HG03060 (cell line): ENCODE data around the gene ADGRA1.
"Not testable (repeated sequence)": the region's sequence is repeated elsewhere in the genome, so short reads cannot be mapped to it uniquely, and the experiment has no call there.

Source experiments
- ATAC-seq: cut with Tn5 transposase; IDR thresholded peaks from one replicate; pipeline ENCODE4 v1.9.1; 2021; ENCODE audit warnings: low read depth, moderate number of reproducible peaks; ENCODE audit not compliant: unreplicated experiment

The ADGRA1 gene

DNA sequence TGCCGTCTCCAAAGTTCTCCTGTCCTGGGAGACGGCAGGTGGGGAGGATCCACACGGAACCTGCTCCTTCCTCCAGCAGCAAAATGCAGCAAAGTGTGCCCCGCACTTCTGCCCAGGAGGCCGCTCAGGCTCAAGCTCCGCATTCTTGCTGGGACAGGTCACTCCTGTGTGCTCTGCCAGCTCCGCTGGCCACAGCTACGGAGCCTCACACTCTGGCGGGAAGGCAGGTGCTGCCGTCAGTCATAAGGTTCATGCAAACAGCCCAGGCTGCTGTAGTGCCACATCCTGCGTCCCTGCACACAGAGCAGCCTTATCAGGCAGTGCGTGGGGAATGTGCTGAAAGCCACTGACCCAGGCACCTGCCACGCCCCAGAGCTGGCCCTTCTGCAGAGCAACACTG, 22.4 kb downstream of the ADGRA1 start:
- no peak for ATAC-seq

DNA sequence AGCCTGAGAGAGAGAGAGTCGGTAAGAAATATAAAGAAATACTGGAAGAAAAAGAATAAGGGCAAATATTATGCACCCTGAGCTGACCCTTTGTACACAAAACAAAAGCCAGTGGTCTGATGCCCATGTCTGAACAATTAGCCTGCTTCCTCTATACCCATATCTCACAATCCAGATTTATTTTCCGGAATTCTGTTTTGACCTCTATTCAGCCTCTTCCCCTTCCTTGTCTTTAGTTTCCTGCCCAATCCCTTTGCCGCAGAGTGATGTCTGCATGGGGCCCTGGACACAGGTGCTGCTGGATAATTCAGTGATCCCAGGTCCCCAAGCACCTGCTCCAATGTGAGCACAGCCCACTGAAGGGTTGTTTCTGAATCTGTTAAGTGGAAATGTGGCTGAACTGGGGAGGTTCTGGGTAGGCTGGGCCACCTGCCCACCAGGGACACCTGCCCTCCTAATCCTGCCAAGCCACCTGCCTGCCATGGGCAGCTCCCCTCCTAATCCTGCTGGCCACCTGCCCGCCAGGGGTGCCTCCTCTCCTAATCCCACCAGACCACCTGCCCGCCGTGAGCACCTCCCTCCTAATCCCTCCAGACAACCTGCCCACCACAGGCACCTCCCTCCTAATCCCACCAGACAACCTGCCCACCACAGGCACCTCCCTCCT, 23.0 kb downstream of the ADGRA1 start:
- no peak for ATAC-seq

DNA sequence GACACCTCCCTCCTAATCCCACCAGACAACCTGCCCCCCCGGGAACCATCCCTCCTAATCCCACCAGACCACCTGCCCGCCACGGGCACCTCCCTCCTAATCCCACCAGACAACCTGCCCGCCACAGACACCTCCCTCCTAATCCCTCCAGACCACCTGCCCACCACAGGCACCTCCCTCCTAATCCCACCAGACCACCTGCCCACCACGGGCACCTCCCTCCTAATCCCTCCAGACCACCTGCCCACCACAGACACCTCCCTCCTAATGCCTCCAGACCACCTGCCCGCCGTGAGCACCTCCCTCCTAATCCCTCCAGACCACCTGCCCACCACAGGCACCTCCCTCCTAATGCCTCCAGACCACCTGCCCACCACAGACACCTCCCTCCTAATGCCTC, 23.9 kb downstream of the ADGRA1 start:
- not testable (repeated sequence) for ATAC-seq

DNA sequence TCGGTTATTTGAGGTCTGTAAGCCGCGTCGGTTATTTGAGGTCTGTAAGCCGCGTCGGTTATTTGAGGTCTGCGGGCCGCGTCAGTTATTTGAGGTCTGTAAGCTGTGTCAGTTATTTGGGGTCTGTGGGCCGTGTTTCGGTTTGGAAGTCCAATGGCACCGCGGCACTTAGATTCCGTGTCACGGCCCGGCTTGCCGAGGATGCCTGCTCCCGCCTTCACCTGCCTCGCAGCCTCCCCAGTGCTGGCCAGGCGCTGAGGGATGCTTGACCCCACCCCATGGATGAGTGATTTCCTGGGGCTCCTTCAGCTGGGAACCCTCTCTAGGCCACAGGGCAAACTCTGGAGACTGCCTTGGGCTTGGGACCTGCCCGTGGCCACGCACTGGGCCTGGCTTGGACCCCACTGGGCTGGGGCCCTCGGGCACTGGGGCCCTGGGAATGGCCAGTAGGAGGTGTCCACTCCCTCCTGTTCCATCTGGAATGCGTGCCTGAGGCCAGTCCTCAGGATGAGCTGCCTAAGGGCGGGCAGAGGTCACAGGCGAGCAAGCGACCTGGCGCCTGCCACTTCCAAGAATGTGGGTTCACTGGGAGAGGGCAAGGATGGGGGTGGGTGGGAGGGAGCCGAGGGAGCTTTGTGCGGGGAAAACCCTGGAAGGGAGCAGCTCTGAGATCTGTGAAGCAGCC, 25.6 kb downstream of the ADGRA1 start:
- no peak for ATAC-seq

DNA sequence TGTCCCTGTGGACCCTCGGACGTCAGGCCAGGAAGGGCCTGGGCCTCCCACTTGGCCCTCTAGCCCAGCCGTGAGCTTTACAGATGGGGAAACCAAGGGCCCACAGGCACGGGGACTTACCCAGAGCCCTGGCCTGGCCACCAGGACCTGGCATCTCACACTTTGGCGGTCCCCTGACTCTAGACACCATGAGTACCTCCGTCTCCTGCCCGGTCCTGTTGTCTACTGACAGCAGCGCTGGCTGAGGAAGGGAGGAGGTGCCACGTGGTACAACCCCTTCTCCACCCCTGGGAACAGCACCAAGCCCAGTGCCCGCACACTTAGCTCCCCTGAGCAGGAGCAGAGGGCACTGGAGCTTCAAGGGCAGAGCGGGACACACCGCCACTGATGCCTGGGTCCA, 26.1 kb downstream of the ADGRA1 start:
- no peak for ATAC-seq

DNA sequence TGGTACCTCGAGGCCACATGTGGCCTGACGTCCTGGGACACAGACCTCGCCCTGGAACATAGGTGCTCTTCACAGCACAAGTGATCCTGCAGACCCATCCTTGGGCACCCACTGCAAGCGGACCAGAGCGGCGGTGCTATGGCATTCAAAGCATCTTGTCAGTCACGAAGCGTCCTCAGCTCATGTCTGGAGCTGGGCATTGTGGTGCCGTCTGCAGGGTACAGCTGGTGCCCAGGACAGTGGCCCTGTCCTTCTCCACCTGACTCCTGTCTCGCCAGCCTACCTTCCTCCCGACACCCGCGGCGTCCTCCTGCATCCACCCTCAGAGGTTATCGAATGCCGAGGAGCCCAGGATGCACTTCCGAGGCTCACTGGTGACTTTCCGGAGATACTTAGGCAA, 26.5 kb downstream of the ADGRA1 start:
- no peak for ATAC-seq

DNA sequence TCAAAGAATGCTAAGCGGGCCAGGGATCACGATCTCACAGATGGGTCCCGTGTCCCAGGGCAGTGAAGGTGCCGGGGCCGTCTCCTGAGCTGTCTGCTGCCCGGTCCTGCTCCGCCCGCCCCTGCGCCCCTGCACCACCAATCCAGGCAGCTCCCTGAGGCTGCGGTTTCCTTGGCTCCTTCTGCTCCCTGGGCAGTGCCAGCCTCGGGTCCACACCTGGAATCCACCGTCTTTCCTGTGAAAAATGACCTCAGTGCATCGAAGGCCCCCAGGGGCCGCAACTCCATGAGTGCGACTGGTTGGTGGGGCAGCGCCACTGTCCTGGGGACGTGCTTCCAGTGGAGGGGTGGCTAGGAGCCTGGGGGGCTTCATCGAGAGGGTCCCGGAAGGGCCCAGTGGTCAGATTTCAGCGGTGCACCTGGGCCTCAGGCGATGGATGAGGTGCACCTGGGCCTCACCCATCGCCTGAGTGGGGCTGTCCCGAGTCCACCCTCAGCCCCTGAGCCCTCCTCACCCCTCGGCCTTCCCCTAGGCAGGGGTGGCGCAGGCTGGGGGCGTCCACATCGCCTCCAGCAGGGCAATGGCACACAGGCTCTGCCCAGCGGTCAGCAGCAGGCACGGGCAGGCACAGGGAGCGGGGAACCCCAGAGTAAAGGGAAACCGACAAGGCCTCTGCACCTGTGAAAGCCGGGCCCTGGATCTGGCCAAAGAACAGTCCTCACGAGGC, 27.2 kb downstream of the ADGRA1 start:
- ATAC-seq: no peak

DNA sequence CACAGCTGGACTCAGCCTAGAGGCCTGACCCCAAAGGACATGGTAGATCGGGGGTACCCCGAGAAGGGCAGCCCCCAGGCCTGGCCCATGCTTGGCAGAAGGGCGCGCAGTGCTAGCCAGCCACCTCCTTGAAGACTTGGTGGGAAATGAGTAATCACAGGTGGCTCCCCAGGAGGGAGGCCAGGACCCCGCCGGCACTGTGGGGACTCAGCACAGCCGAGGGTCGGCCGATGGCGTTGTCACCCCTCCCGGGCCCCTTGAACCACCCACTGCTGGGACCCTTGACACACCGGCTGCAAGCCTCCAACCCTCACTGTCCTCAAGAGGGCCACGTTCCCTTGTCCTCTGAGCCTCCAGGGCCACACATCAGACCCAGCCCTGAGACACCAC, 27.7 kb downstream of the ADGRA1 start:
- no peak for ATAC-seq

DNA sequence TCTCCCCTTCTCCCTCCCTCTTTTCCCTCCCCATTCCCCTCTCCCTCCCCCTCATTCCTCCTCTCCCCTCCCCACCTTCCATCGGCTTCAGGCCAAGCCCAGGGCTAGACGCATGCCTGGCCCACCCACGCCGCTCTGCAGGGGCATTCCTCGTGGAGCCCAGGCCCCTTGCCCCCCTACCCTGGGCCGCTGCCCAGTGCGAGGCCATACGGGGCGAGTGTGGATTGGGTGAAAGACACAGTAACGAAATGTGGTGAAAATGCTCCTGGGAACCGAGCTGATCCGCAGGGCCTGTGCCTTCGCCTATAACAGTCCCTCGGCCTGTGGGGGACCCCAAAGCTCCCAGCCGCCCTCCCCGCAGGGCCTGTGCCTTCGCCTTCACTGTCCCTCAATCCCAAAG, 28.3 kb downstream of the ADGRA1 start:
- no peak for ATAC-seq

DNA sequence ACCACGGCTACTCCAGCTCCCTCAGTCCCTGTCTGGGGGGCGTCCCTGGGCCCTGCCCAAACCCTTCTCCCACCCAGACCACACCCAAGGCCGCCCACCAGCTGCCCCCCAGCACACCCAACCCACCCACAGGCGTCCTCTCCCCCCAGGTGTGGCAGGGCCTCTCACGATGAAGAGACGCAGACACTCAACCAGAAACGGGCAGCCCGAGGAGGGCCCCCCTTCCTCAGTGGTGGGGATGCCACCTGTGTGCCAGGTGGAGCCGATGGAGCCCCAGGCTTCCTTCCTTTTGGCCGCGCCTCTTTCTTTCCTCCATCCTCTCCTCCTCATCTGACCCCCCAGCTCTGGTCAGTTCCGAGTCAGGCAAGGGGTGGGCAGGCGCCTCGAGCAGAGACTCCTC, 28.7 kb downstream of the ADGRA1 start:
- no peak for ATAC-seq

DNA sequence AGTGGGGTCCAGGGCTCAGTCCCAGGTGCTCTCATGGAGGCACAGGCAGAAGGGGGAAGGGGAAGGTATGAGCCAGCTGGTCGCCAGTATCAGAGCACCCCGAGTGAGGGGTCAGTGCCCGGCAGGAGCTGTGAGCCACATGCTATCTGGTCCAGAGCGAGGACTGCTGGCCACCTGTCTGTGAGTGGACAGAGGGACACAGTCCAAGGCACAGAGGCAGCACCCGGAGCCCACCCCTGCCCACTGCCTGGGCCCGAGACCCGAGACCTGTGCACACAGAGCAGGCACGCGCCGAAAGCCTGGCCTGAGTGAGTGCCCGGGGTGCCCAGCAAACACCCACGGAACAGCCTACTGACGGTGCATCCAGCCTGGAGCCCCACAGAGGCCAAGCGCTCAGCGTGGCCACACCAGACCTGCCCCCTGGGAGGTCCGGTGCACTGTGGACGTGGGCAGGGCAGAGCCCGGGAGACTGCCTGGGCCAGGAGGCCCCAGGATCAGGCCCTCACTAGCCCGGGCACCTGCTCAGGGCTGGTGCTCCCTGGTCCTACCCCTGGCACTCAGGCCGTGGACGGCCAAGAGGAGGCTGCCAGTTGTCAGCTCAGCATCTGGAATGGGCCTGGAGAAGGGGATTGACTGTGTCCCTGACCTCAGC, 29.4 kb downstream of the ADGRA1 start:
- no peak for ATAC-seq

DNA sequence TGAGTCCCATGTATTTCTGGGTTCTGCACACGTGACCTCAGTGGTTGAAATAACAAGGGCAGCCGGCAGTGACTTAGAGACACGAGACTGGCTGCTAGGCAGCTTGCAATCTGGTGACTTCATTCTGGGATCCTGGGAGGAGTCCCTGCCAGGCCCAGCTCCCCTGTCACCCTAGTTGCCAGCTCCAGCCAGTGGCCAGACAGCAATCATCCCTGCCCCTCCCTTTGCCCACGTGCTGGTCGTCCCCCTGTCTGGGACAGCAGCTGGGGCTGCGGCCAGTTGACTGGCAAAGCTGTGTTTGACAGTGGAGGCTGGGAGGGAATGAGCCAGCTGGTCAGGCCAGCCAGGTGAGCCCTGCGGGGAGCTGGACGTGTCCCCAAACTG, 30.0 kb downstream of the ADGRA1 start:
- ATAC-seq: no peak

DNA sequence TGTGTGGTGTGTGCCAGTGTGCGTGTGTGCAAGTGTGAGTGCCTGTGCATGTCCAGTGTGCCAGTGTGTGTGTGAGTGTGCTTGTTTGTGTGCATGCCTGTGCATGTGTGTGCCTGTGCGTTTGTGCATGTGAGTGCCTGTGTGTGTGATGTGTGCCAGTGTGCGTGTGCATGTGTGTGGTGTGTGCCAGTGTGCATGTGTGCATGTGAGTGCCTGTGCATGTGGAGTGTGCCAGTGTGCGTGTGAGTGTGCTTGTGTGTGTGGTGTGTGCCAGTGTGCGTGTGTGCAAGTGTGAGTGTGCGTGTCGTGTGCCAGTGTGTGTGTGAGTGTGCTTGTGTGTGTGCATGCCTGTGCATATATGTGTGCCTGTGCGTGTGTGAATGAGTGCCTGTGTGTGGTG, 33.8 kb downstream of the ADGRA1 start:
- ATAC-seq: no peak

DNA sequence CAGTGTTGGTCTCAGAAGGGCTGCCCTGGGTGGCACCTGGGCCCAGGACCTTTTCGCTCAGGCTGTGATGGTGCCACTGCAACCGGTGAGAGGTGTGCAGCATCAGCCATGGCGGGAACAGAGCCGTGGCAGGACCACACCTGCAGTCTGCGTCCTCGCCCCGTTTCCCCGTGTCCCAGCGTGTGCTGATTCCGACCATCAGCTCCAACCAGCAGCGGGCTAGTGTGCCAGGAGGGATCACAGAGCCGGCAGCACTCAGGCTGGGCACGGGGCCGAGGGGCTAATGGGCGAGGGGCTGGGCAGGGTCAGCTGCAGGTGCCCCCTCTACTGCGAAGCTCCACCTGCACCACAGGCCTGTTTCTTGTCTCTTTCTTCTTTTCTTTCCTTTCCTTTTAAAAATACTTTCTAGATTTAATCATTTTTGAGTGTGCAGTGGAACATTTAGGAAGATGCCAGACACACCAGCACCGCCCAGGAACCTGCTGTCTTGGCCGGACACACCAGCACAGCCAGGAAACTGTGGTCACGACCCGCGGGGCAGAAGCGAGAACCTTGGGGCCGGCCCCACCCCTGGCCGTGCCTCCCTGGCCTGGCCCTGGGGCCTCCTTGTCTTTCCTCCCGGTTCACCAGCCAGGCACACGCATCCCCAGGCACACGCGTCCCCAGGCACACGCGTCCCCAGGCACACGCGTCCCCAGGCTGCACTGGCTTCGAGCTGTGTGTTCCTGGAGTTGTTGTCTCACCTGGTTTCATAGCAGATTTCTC, 34.6 kb downstream of the ADGRA1 start:
- no peak for ATAC-seq

DNA sequence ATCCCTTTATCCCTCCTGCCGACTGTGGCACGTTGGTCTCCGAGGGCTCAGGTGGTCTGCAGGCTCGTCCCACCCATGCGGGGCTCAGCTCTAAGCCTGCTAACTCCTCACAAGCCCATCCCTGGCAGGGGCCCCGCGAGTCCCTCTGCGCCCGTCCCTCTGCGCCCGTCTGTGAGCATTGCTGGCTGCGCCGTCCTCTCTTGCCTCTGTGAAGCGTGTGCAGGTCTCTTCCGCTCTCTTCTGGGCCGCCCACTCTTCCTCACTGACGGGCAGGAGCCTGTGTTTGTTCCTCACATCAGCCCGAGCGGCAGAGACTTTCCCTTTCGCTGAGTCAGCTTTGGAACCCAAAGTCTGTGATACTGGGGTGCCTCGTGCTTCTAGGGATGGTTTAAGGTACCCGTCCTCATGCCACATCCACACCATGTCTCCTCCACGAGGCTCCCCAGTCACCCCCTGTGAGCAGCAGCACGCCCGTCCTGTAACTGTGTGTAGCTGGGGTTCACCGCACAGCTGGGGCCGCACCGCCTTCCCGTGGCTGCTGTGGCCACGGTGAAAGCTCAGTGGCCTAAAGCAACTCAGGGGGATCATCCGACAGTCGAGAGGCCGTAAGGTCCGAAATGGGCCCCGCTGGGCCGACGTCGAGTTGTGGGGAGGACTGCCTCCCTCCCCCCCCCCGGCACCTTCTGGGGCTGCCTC, 35.5 kb downstream of the ADGRA1 start:
- ATAC-seq: no peak

DNA sequence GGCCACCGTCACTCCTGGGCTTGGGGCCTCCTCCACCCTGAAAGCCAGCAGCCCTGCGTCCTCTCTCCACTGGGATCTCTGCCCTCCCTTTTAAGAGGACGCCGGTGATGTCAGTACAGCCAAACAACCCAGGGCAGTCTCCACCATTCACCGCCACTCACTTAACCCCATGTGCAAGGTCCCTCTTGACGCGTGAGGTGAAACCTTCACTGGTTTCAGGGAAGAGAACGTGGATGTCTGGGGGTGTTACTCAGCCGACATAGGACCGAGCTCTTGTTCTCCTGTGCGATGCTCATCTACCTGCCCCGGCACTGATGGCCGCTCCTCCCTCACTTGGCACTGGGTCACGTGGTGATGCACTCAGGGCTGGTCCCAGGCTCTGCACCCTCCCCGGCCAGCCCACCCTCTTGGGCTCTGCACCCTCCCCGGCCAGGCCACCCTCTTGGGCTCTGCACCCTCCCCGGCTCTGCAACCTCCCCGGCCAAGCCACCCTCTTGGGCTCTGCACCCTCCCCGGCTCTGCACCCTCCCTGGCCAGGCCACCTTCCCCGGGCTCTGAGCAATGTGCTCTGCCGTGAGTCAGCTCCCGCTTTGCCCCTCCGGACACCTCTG, 36.1 kb downstream of the ADGRA1 start:
- no peak for ATAC-seq

DNA sequence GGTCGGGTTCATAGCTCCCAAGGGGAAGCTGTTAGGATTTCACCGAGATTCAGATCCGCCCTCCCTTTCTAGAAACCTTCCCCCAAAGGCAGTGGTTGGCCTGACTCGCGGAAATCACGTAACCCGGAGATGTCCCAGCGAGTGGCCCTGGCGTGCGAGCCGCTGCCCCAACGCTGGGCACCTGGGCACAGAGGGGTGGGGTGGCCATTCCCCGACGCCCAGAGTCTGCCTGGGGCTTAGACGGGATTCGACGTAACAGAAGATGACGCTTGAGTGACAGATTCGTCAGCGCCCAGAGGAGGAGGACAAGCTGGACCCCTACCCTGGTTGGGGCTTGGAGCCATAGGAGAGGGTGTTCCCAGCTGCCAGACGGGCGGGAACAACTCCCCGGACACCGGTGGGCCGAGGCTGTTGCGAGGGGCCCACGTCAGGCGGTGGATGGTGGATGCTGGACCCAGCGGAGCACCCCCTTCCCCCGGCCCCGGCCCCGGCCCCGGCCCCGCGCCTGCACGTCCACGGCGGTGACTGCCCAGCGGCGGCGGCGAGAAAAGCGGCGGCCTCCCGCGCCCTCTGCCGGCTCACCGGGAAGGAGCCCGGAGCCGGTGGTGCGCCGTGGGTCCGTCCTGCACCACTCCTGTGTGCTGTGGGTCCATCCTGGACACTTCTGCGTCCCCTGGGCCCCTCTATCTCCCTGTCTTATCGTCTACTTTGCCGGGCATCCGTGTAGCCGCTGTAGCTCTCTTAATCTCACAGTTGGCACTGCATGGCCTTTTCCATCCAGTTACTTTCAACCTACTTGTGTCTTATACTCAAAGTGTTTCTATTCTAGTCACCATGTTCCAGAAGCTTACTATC, 36.9 kb downstream of the ADGRA1 start:
- ATAC-seq: no peak

DNA sequence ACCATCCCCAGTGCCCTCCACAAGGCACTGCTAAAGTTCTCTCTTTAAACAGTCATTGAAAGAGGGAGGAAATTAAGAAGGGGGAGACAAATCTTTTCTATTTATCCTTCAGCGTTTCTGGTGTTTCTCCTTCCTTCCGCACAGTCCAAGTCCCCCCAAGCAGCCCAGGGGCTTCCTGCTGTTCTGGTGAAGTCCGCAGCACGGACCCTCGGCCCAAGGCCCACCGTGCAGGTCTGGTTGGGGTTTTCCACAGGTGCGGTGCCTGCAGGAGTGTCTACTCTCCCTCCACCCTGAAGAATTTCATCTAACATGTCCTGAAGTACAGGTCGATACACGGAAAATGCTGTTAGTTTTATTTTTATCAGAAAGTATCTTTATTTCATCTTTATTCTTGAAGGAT, 38.2 kb downstream of the ADGRA1 start:
- ATAC-seq: no peak
